A673 (cell line): ENCODE results near the gene CEACAM8. TPM values are rescaled to one million over a fixed set of nuclear protein-coding genes. Genes with fewer than 3 reads are reported as not detected.

ENCODE experiments used
- BruUV-seq: library from RNA; stranded (reverse); fragments of 400-500 nt; replicated peaks from 2 replicates; lab custom pipeline; 2021; lab: Mats Ljungman, UMichigan
- CTCF ChIA-PET: fragments of 300-600 bp; sonication (Branson Sonifier 250); formaldehyde crosslinking; loops from one replicate; lab custom pipeline; 2022; ENCODE audit warnings: antibody characterized with exemption; lab: Charles Lee
- POLR2A ChIA-PET: fragments of 300-600 bp; sonication (Branson Sonifier 250); formaldehyde crosslinking; loops from one replicate; lab custom pipeline; 2022; ENCODE audit warnings: antibody characterized with exemption; ENCODE audit not compliant: low non-redundant PET; lab: Charles Lee
- DNase-seq: peaks from one replicate; pipeline ENCODE4 v3.0.0-alpha.2; 2015; ENCODE audit warnings: low spot score
- H3K27ac ChIP-seq: fragments of 200-600 bp; sonication (generic); 2 replicates; pipeline ENCODE4 v1.5.1; 2016; ENCODE audit warnings: mixed run types, low read depth, mild to moderate bottlenecking, mixed read lengths, antibody characterized with exemption, low read length; ENCODE audit not compliant: poor library complexity, severe bottlenecking
- H3K27me3 ChIP-seq: fragments of 200-600 bp; sonication (generic); replicated peaks from 2 replicates; pipeline ENCODE4 v1.6.1; 2017; ENCODE audit warnings: mixed run types, low read depth, mild to moderate bottlenecking, mixed read lengths, antibody characterized with exemption, low read length; ENCODE audit not compliant: insufficient read depth, poor library complexity
- H3K36me3 ChIP-seq: fragments of 200-600 bp; sonication (generic); 2 replicates; pipeline ENCODE4 v1.6.1; 2016; ENCODE audit warnings: mixed run types, mild to moderate bottlenecking, mixed read lengths, antibody characterized with exemption, low read length; ENCODE audit not compliant: insufficient read depth, poor library complexity, severe bottlenecking
- H3K4me1 ChIP-seq: fragments of 200-600 bp; sonication (generic); 2 replicates; pipeline ENCODE4 v1.6.1; 2017; ENCODE audit warnings: mixed run types, mild to moderate bottlenecking, mixed read lengths, antibody characterized with exemption, low read length; ENCODE audit not compliant: insufficient read depth, poor library complexity, severe bottlenecking
- H3K4me3 ChIP-seq: fragments of 200-600 bp; sonication (generic); 2 replicates; pipeline ENCODE4 v1.5.1; 2016; ENCODE audit warnings: low read depth, mixed run types, mild to moderate bottlenecking, mixed read lengths, low read length; ENCODE audit not compliant: poor library complexity, severe bottlenecking
- H3K9me3 ChIP-seq: fragments of 200-600 bp; sonication (generic); 2 replicates; pipeline ENCODE4 v1.6.1; 2016; ENCODE audit warnings: mixed run types, low read depth, mild to moderate bottlenecking, mixed read lengths, antibody characterized with exemption, low read length; ENCODE audit not compliant: poor library complexity, severe bottlenecking
- CTCF ChIP-seq: fragments of 300-800, 200-600 bp; sonication (generic); conservative IDR thresholded peaks from 2 replicates; pipeline ENCODE4 v1.5.1; 2017; ENCODE audit warnings: low read depth, mild to moderate bottlenecking, antibody characterized with exemption, low read length, moderate library complexity, mixed read lengths
- EZH2 ChIP-seq: fragments of 200-600 bp; sonication (generic); IDR thresholded peaks from 2 replicates; pipeline ENCODE4 v1.6.1; 2017; ENCODE audit warnings: borderline replicate concordance, low read depth, mild to moderate bottlenecking, mixed read lengths, antibody characterized with exemption, low read length; ENCODE audit not compliant: poor library complexity, severe bottlenecking
- intact Hi-C: fragments of 100-400 bp; cut with micrococcal nuclease; formaldehyde crosslinking; loops from one replicate; pipeline ENCODE4 v1.10.0; 2022; ENCODE audit not compliant: unreplicated experiment
- total RNA-seq: library from RNA; stranded (reverse); gene quantifications from 2 replicates; pipeline ENCODE4 v1.2.3, GENCODE V29; 2021

The CEACAM8 gene
- total RNA-seq, 1 experiment from 2014 or later: not detected

GRCh38 chr19:42627916-42628315 is 33.2 kb upstream of the CEACAM8 start:
- Histone ChIP-seq H3K36me3 (no peaks in the 10 kb centered on the region), H3K27me3 (peaks cover 31% of the 10 kb centered on the region), H3K4me3 (no peak overlapping the region), H3K4me1 (no peaks in the 10 kb centered on the region), H3K27ac (no peak overlapping the region), H3K9me3 (no peaks in the 10 kb centered on the region)
- BruUV-seq: no TSS peak
- ChIA-PET CTCF (no interaction called here), POLR2A (no interaction called here)
- no peak for TF ChIP-seq EZH2
- TF ChIP-seq CTCF: no peak
- DNase-seq: no peak
- intact Hi-C loops: no loop called here

GRCh38 chr19:42626181-42626580 is 31.5 kb upstream of the CEACAM8 start:
- Histone ChIP-seq H3K4me1 (no peaks in the 10 kb centered on the region), H3K27me3 (peaks cover 47% of the 10 kb centered on the region), H3K27ac (no peak overlapping the region), H3K36me3 (no peaks in the 10 kb centered on the region), H3K4me3 (no peak overlapping the region), H3K9me3 (no peaks in the 10 kb centered on the region)
- no peak for DNase-seq
- intact Hi-C loops: no loop called here
- BruUV-seq: no TSS peak
- no peak for TF ChIP-seq EZH2
- no peak for TF ChIP-seq CTCF
- POLR2A ChIA-PET: no interaction called here
- CTCF ChIA-PET: no interaction called here

GRCh38 chr19:42619271-42619670 is 24.5 kb upstream of the CEACAM8 start:
- ChIA-PET CTCF (no interaction called here), POLR2A (no interaction called here)
- Histone ChIP-seq H3K4me1 (no peaks in the 10 kb centered on the region), H3K4me3 (no peak overlapping the region), H3K27ac (no peak overlapping the region), H3K36me3 (no peaks in the 10 kb centered on the region), H3K9me3 (no peaks in the 10 kb centered on the region), H3K27me3 (peaks cover 69% of the 10 kb centered on the region)
- TF ChIP-seq CTCF (no peak), EZH2 (no peak)
- intact Hi-C loops: no loop called here
- DNase-seq: no peak
- BruUV-seq: no TSS peak
